HepG2 (cell line): ENCODE measurements around the gene ATP4A. TPM values are rescaled to one million over a fixed set of nuclear protein-coding genes. Genes with fewer than 3 reads are reported as not detected.

Experiments used
- AGO2 ChIP-seq: fragments of 200-400 bp; formaldehyde crosslinking; optimal IDR thresholded peaks from 2 replicates; pipeline ENCODE3; 2017; ENCODE audit warnings: mild to moderate bottlenecking, low read depth, low read length, moderate library complexity
- ARNT2 ChIP-seq: sonication (generic); formaldehyde crosslinking; IDR thresholded peaks from 2 replicates; pipeline ENCODE4 v1.8.0; 2022; ENCODE audit warnings: mild to moderate bottlenecking, low read depth, missing genetic modification reagents, moderate library complexity
- ATM ChIP-seq: fragments of 450-650 bp; IDR thresholded peaks from 2 replicates; pipeline ENCODE4 v1.7.1; 2017; ENCODE audit warnings: mild to moderate bottlenecking, borderline replicate concordance
- ERF ChIP-seq: IDR thresholded peaks from 2 replicates; pipeline ENCODE4 v1.6.1; 2018; ENCODE audit warnings: missing biosample characterization, missing genetic modification reagents
- GMEB1 ChIP-seq: sonication (generic); formaldehyde crosslinking; IDR thresholded peaks from 2 replicates; pipeline ENCODE4 v1.5.1; 2020; ENCODE audit warnings: missing genetic modification reagents, mild to moderate bottlenecking, borderline replicate concordance
- GMEB2 ChIP-seq: IDR thresholded peaks from 2 replicates; pipeline ENCODE4 v1.6.1; 2016; ENCODE audit warnings: missing biosample characterization, missing genetic modification reagents, low read depth
- KAT8 ChIP-seq: IDR thresholded peaks from 2 replicates; pipeline ENCODE4 v1.6.1; 2016; ENCODE audit warnings: missing genetic modification reagents, missing compliant biosample characterization
- MIXL1 ChIP-seq: IDR thresholded peaks from 2 replicates; pipeline ENCODE4 v1.6.1; 2016
- MYC ChIP-seq: sonication (generic); formaldehyde crosslinking; IDR thresholded peaks from 2 replicates; pipeline ENCODE4 v1.9.0; 2021; ENCODE audit warnings: missing genetic modification reagents, borderline replicate concordance
- RARG ChIP-seq: sonication (generic); formaldehyde crosslinking; IDR thresholded peaks from 2 replicates; pipeline ENCODE4 v1.4.0; 2020; ENCODE audit warnings: low read depth, mild to moderate bottlenecking, missing genetic modification reagents
- ZNF180 ChIP-seq: sonication (generic); formaldehyde crosslinking; IDR thresholded peaks from 2 replicates; pipeline ENCODE4 v1.4.0; 2020; ENCODE audit warnings: low read depth, missing genetic modification reagents, borderline replicate concordance
- ZNF432 ChIP-seq: sonication (generic); formaldehyde crosslinking; IDR thresholded peaks from 2 replicates; pipeline ENCODE4 v1.5.0; 2020; ENCODE audit warnings: missing genetic modification reagents, mild to moderate bottlenecking, borderline replicate concordance
- ZNF761 ChIP-seq: sonication (generic); formaldehyde crosslinking; conservative IDR thresholded peaks from 2 replicates; pipeline ENCODE4 v1.4.0; 2020; ENCODE audit warnings: mild to moderate bottlenecking, missing genetic modification reagents
- ZNF782 ChIP-seq: sonication (generic); formaldehyde crosslinking; IDR thresholded peaks from 2 replicates; pipeline ENCODE4 v1.4.0; 2020; ENCODE audit warnings: missing genetic modification reagents, mild to moderate bottlenecking, borderline replicate concordance
- polyA plus RNA-seq, 8 experiments: library from polyadenylated mRNA; depleted of rRNA in 3 of 8; stranded (reverse) in 7 of 8; unstranded in 1 of 8; fragments of >200 nt; fragmentation: Illumina TruSeq in 4 of 8; extraction: Trizol in 4 of 8; gene quantifications; 2 replicates each; pipeline versions ENCODE4 v1.2.1 to v1.2.3, GENCODE V29; 2011 to 2016; ENCODE audit warnings: low read depth in 4 of 8, missing spikeins in 1 of 8, mixed read lengths in 1 of 8; ENCODE audit not compliant: insufficient read depth in 1 of 8
- total RNA-seq, 5 experiments: library from RNA; depleted of rRNA; stranded (reverse); fragments of >200 nt; fragmentation: Illumina TruSeq; extraction: Trizol; gene quantifications; 2 replicates each; pipeline ENCODE4 v1.2.3, GENCODE V29; 2016; ENCODE audit warnings: low read depth in 1 of 5
- TF ChIP-seq, protein P1 (sequence below): sonication (generic); formaldehyde crosslinking; IDR thresholded peaks from 2 replicates; pipeline ENCODE4 v1.5.1; 2020; ENCODE audit warnings: mild to moderate bottlenecking, missing genetic modification reagents, moderate library complexity
- TF ChIP-seq, protein P2 (sequence below): sonication (generic); formaldehyde crosslinking; IDR thresholded peaks from 2 replicates; pipeline ENCODE4 v1.4.0; 2020; ENCODE audit warnings: mild to moderate bottlenecking, missing genetic modification reagents, borderline replicate concordance

The ATP4A gene
- total and polyA plus RNA-seq, 2 of the 13 experiments (the other 11 are each of a cell fraction or from before 2014, with no cell fraction given): 0.08 to 0.11 TPM

GRCh38 chr19:35509018-35509652 lies 54.3 kb downstream of the ATP4A start (continued):
- TF ChIP-seq ZNF782 (no peak), ERF (peak; percentile 32; the same call in 1 of the 2 replicates), MIXL1 (CRISPR knock-in tag) (no peak), RARG (CRISPR knock-in tag) (no peak), ATM (no peak), ZNF761 (no peak), ZNF432 (CRISPR knock-in tag) (no peak), AGO2 (no peak), MYC (CRISPR knock-in tag) (peak; percentile 77), KAT8 (CRISPR knock-in tag) (no peak; the same call in 1 of the 2 replicates), ZNF180 (CRISPR knock-in tag) (no peak), GMEB1 (CRISPR knock-in tag) (no peak), ARNT2 (CRISPR knock-in tag) (no peak), GMEB2 (no peak)
- TF ChIP-seq, protein P1, sequence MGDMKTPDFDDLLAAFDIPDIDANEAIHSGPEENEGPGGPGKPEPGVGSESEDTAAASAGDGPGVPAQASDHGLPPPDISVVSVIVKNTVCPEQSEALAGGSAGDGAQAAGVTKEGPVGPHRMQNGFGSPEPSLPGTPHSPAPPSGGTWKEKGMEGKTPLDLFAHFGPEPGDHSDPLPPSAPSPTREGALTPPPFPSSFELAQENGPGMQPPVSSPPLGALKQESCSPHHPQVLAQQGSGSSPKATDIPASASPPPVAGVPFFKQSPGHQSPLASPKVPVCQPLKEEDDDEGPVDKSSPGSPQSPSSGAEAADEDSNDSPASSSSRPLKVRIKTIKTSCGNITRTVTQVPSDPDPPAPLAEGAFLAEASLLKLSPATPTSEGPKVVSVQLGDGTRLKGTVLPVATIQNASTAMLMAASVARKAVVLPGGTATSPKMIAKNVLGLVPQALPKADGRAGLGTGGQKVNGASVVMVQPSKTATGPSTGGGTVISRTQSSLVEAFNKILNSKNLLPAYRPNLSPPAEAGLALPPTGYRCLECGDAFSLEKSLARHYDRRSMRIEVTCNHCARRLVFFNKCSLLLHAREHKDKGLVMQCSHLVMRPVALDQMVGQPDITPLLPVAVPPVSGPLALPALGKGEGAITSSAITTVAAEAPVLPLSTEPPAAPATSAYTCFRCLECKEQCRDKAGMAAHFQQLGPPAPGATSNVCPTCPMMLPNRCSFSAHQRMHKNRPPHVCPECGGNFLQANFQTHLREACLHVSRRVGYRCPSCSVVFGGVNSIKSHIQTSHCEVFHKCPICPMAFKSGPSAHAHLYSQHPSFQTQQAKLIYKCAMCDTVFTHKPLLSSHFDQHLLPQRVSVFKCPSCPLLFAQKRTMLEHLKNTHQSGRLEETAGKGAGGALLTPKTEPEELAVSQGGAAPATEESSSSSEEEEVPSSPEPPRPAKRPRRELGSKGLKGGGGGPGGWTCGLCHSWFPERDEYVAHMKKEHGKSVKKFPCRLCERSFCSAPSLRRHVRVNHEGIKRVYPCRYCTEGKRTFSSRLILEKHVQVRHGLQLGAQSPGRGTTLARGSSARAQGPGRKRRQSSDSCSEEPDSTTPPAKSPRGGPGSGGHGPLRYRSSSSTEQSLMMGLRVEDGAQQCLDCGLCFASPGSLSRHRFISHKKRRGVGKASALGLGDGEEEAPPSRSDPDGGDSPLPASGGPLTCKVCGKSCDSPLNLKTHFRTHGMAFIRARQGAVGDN: peak; percentile 72
- TF ChIP-seq, protein P2, sequence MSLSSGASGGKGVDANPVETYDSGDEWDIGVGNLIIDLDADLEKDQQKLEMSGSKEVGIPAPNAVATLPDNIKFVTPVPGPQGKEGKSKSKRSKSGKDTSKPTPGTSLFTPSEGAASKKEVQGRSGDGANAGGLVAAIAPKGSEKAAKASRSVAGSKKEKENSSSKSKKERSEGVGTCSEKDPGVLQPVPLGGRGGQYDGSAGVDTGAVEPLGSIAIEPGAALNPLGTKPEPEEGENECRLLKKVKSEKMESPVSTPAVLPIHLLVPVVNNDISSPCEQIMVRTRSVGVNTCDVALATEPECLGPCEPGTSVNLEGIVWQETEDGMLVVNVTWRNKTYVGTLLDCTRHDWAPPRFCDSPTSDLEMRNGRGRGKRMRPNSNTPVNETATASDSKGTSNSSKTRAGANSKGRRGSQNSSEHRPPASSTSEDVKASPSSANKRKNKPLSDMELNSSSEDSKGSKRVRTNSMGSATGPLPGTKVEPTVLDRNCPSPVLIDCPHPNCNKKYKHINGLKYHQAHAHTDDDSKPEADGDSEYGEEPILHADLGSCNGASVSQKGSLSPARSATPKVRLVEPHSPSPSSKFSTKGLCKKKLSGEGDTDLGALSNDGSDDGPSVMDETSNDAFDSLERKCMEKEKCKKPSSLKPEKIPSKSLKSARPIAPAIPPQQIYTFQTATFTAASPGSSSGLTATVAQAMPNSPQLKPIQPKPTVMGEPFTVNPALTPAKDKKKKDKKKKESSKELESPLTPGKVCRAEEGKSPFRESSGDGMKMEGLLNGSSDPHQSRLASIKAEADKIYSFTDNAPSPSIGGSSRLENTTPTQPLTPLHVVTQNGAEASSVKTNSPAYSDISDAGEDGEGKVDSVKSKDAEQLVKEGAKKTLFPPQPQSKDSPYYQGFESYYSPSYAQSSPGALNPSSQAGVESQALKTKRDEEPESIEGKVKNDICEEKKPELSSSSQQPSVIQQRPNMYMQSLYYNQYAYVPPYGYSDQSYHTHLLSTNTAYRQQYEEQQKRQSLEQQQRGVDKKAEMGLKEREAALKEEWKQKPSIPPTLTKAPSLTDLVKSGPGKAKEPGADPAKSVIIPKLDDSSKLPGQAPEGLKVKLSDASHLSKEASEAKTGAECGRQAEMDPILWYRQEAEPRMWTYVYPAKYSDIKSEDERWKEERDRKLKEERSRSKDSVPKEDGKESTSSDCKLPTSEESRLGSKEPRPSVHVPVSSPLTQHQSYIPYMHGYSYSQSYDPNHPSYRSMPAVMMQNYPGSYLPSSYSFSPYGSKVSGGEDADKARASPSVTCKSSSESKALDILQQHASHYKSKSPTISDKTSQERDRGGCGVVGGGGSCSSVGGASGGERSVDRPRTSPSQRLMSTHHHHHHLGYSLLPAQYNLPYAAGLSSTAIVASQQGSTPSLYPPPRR (CRISPR knock-in tag): no peak
